K562 (cell line): ENCODE data around the gene IQCN. TPM values are rescaled to one million over a fixed set of nuclear protein-coding genes. Genes with fewer than 3 reads are reported as not detected.

Source experiments
- CREB1 ChIP-seq, 2 experiments: sonication (generic) in 1 of 2; formaldehyde crosslinking in 1 of 2; IDR thresholded peaks; 2 replicates each; pipeline versions ENCODE4 v1.6.1 to v1.8.0; 2012 to 2022; ENCODE audit warnings: inconsistent platforms in 1 of 2, mild to moderate bottlenecking in 1 of 2, missing genetic modification reagents in 1 of 2, moderate library complexity in 1 of 2
- DMBX1 ChIP-seq: fragments of 250-450 bp; sonication (Bioruptor Pico); IDR thresholded peaks from 2 replicates; pipeline ENCODE4 v1.8.0; 2022; ENCODE audit warnings: inconsistent platforms, mild to moderate bottlenecking, moderate library complexity, borderline replicate concordance
- ELF1 ChIP-seq: fragments of 200-800 bp; sonication (Bioruptor generic); IDR thresholded peaks from 2 replicates; pipeline ENCODE4 v1.6.1; 2016; ENCODE audit warnings: missing genetic modification characterization, missing compliant biosample characterization
- GTF2F1 ChIP-seq: IDR thresholded peaks from 2 replicates; pipeline ENCODE4 v1.6.1; 2011; ENCODE audit warnings: low read depth, low read length, improper control_type of control experiment
- KLF13 ChIP-seq: fragments of 450-650 bp; IDR thresholded peaks from 2 replicates; pipeline ENCODE4 v1.6.1; 2016; ENCODE audit warnings: missing genetic modification characterization, low read depth, mild to moderate bottlenecking, missing compliant biosample characterization, moderate library complexity, borderline replicate concordance
- MECOM ChIP-seq: fragments of 250-450 bp; sonication (Bioruptor Pico); IDR thresholded peaks from 2 replicates; pipeline ENCODE4 v1.8.0; 2022; ENCODE audit warnings: inconsistent platforms
- MEF2D ChIP-seq: conservative IDR thresholded peaks from 2 replicates; pipeline ENCODE4 v1.6.1; 2016; ENCODE audit warnings: low read depth, missing genetic modification characterization, missing compliant biosample characterization
- NFE2L1 ChIP-seq: fragments of 450-650 bp; IDR thresholded peaks from 2 replicates; pipeline ENCODE4 v1.6.1; 2016; ENCODE audit warnings: missing genetic modification characterization, low read depth, mild to moderate bottlenecking, missing compliant biosample characterization, moderate library complexity, borderline replicate concordance
- NFIC ChIP-seq: fragments of 450-650 bp; IDR thresholded peaks from 2 replicates; pipeline ENCODE4 v1.6.1; 2017; ENCODE audit warnings: mild to moderate bottlenecking, inconsistent platforms
- NFXL1 ChIP-seq: fragments of 450-650 bp; formaldehyde crosslinking; IDR thresholded peaks from 2 replicates; pipeline ENCODE4 v1.4.0; 2021; ENCODE audit warnings: mild to moderate bottlenecking
- PHF20 ChIP-seq: fragments of 450-650 bp; IDR thresholded peaks from 2 replicates; pipeline ENCODE4 v1.6.1; 2018; ENCODE audit not compliant: partially characterized antibody
- SMARCC2 ChIP-seq: fragments of 450-650 bp; IDR thresholded peaks from 2 replicates; pipeline ENCODE4 v1.6.1; 2017; ENCODE audit warnings: antibody characterized with exemption, moderate library complexity, mild to moderate bottlenecking, low read depth
- SRSF1 ChIP-seq: fragments of 200-400 bp; formaldehyde crosslinking; IDR thresholded peaks from 2 replicates; pipeline ENCODE4 v1.6.1; 2017; ENCODE audit warnings: mild to moderate bottlenecking, low read depth, low read length, moderate library complexity
- polyA plus RNA-seq, 8 experiments: library from polyadenylated mRNA; depleted of rRNA in 4 of 8; stranded (reverse) in 5 of 8; unstranded in 3 of 8; fragments of >200 nt; fragmentation: Nextera tagmentation in 2 of 8; fragmentation: Illumina TruSeq in 1 of 8; extraction: Ambion mirVana in 2 of 8; extraction: Trizol in 1 of 8; gene quantifications; 2 replicates each; pipeline versions ENCODE4 v1.2.1 to v1.2.3, GENCODE V29; 2011 to 2014; ENCODE audit warnings: inconsistent platforms in 1 of 8, missing spikeins in 1 of 8
- total RNA-seq, 7 experiments: library from RNA; depleted of rRNA in 6 of 7; stranded (reverse); fragments of >200 nt in 6 of 7; fragmentation: Illumina TruSeq in 2 of 7; extraction: Trizol in 2 of 7; gene quantifications; 2 replicates each; pipeline versions ENCODE4 v1.2.1 to v1.2.3, GENCODE V29; 2011 to 2021; ENCODE audit warnings: low replicate concordance in 1 of 7
- TF ChIP-seq, protein P1 (sequence below): fragments of 450-650 bp; IDR thresholded peaks from 2 replicates; pipeline ENCODE4 v1.6.1; 2018; ENCODE audit not compliant: partially characterized antibody
- TF ChIP-seq, protein P2 (sequence below): fragments of 450-650 bp; formaldehyde crosslinking; conservative IDR thresholded peaks from 2 replicates; pipeline ENCODE4 v1.4.0; 2022; ENCODE audit warnings: mild to moderate bottlenecking, missing genetic modification characterization
- TF ChIP-seq, protein P3 (sequence below): sonication (generic); formaldehyde crosslinking; IDR thresholded peaks from 2 replicates; pipeline ENCODE4 v1.8.1; 2023; ENCODE audit warnings: mild to moderate bottlenecking, missing genetic modification reagents
- TF ChIP-seq, protein P4 (sequence below): fragments of 250-450 bp; sonication (Bioruptor Pico); IDR thresholded peaks from 2 replicates; pipeline ENCODE4 v1.5.0; 2022; ENCODE audit warnings: mild to moderate bottlenecking

IQCN gene
- total and polyA plus RNA-seq, 9 of the 15 experiments (the other 6 are each of a cell fraction or from before 2014, with no cell fraction given): 0.01 to 0.07 (median 0.04) TPM; not detected in 3

DNA sequence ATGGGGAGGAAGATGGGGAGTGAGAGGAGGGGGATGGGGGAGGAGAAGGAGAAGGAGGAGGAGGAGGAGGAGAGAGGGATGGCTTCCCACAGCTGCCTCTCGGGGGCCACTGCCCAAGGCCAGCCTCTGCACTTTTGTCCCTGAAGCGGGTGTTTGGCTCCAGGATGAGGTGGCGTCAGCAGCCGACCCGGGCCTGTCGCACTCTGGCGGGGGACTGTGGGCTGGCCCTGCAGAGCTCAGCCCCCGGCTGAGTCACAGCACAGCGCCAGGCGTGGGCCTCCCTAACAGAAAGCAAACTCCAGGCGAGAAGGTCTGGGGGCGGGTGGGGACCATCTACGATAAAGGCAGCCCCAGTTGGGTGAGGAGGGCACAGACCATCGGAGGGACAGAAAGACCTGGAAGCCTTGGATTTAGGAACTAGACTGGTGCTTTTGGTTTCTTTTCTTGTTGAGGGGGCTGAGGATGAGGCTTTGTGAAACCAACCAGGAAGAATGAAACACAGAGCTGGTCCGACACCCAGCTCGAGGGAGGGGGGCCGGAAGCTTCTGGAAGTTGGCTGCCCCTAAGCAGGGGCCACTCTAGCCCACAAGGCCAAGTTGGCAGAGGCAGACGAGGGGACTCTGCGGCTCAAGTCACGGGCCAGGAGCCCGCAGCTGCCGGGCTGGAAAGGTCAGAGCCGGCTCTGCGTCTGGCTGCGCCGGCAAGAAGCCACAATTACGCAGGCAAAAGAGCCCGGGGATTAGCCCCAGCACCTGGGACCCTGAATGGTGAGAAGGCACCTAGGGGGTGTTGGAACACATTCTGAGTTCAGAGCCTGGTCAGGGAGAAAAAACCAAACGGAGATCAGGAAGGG lies 30.4 kb upstream of the IQCN start (continued):
- TF ChIP-seq, protein P1, sequence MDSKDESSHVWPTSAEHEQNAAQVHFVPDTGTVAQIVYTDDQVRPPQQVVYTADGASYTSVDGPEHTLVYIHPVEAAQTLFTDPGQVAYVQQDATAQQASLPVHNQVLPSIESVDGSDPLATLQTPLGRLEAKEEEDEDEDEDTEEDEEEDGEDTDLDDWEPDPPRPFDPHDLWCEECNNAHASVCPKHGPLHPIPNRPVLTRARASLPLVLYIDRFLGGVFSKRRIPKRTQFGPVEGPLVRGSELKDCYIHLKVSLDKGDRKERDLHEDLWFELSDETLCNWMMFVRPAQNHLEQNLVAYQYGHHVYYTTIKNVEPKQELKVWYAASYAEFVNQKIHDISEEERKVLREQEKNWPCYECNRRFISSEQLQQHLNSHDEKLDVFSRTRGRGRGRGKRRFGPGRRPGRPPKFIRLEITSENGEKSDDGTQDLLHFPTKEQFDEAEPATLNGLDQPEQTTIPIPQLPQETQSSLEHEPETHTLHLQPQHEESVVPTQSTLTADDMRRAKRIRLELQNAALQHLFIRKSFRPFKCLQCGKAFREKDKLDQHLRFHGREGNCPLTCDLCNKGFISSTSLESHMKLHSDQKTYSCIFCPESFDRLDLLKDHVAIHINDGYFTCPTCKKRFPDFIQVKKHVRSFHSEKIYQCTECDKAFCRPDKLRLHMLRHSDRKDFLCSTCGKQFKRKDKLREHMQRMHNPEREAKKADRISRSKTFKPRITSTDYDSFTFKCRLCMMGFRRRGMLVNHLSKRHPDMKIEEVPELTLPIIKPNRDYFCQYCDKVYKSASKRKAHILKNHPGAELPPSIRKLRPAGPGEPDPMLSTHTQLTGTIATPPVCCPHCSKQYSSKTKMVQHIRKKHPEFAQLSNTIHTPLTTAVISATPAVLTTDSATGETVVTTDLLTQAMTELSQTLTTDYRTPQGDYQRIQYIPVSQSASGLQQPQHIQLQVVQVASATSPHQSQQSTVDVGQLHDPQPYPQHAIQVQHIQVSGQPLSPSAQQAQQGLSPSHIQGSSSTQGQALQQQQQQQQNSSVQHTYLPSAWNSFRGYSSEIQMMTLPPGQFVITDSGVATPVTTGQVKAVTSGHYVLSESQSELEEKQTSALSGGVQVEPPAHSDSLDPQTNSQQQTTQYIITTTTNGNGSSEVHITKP: peak; percentile 84
- TF ChIP-seq, protein P2, sequence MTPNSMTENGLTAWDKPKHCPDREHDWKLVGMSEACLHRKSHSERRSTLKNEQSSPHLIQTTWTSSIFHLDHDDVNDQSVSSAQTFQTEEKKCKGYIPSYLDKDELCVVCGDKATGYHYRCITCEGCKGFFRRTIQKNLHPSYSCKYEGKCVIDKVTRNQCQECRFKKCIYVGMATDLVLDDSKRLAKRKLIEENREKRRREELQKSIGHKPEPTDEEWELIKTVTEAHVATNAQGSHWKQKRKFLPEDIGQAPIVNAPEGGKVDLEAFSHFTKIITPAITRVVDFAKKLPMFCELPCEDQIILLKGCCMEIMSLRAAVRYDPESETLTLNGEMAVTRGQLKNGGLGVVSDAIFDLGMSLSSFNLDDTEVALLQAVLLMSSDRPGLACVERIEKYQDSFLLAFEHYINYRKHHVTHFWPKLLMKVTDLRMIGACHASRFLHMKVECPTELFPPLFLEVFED (CRISPR knock-in tag): no peak
- TF ChIP-seq MECOM (CRISPR knock-in tag): no peak
- TF ChIP-seq GTF2F1: no peak
- no peak for TF ChIP-seq KLF13 (tag)
- TF ChIP-seq PHF20: peak; percentile 56
- TF ChIP-seq MEF2D (tag): no peak
- TF ChIP-seq DMBX1 (CRISPR knock-in tag): 0 out of 2 replicates have a peak, but pooled peaks have one; percentile 19
- no peak for TF ChIP-seq SMARCC2
- TF ChIP-seq SRSF1: no peak
- TF ChIP-seq NFIC: peak; percentile 34; the same call in 1 of the 2 replicates
- TF ChIP-seq NFE2L1 (tag): no peak
- TF ChIP-seq, protein P3, sequence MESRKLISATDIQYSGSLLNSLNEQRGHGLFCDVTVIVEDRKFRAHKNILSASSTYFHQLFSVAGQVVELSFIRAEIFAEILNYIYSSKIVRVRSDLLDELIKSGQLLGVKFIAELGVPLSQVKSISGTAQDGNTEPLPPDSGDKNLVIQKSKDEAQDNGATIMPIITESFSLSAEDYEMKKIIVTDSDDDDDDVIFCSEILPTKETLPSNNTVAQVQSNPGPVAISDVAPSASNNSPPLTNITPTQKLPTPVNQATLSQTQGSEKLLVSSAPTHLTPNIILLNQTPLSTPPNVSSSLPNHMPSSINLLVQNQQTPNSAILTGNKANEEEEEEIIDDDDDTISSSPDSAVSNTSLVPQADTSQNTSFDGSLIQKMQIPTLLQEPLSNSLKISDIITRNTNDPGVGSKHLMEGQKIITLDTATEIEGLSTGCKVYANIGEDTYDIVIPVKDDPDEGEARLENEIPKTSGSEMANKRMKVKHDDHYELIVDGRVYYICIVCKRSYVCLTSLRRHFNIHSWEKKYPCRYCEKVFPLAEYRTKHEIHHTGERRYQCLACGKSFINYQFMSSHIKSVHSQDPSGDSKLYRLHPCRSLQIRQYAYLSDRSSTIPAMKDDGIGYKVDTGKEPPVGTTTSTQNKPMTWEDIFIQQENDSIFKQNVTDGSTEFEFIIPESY (CRISPR knock-in tag): peak; percentile 14; the same call in 1 of the 2 replicates
- TF ChIP-seq, protein P4, sequence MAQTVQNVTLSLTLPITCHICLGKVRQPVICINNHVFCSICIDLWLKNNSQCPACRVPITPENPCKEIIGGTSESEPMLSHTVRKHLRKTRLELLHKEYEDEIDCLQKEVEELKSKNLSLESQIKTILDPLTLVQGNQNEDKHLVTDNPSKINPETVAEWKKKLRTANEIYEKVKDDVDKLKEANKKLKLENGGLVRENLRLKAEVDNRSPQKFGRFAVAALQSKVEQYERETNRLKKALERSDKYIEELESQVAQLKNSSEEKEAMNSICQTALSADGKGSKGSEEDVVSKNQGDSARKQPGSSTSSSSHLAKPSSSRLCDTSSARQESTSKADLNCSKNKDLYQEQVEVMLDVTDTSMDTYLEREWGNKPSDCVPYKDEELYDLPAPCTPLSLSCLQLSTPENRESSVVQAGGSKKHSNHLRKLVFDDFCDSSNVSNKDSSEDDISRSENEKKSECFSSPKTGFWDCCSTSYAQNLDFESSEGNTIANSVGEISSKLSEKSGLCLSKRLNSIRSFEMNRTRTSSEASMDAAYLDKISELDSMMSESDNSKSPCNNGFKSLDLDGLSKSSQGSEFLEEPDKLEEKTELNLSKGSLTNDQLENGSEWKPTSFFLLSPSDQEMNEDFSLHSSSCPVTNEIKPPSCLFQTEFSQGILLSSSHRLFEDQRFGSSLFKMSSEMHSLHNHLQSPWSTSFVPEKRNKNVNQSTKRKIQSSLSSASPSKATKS (CRISPR knock-in tag): no peak
- TF ChIP-seq ELF1 (tag): peak; percentile 75
- peak; percentile 77 for TF ChIP-seq CREB1 (IDR thresholded peaks at IDR 0.05)
- peak; percentile 70; the same call in 1 of the 2 replicates for TF ChIP-seq CREB1 (CRISPR knock-in tag; IDR thresholded peaks at IDR 0.05)
- TF ChIP-seq NFXL1 (CRISPR knock-in tag): no peak
